ENCODE results near the gene PRH2. TPM values are rescaled to one million over a fixed set of nuclear protein-coding genes. Genes with fewer than 3 reads are reported as not detected.

Gene PRH2
- total RNA-seq, 1 experiment from 2014 or later: not detected

DNA sequence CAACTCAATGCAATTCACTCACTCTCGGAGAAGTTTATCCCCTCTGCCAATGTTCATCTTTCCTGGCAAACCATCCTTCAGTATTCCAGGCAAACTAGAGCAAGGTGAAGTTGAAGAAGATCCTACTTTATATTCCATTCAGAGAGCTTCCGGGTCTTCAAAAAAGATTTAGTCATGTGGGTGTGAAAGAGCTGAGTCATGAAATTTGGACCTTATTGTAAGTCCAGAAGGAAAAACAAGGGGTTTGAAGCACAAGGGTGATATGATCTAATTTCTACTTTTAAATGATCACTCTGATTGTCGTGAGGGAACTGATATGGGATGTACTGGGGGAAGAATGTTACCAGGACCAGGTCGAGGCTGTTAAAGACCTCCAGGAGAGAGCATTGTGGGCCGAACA, 2.8 kb upstream of the PRH2 start:
- no peak for DNase-seq (ENCODE audit: low read depth, low spot score)
- H3K36me3 ChIP-seq (ENCODE audit: control insufficient read depth in 1 of 2, insufficient read depth in 2 of 2, low read length in 2 of 2): no peaks in the 10 kb centered on the region
- RAD21 ChIA-PET (ENCODE audit: low non-redundant PET in 1 of 2, low total read pairs in 2 of 2, uncharacterized antibody in 2 of 2, unreplicated experiment in 2 of 2): no interaction called here
- no peaks in the 10 kb centered on the region for H4K20me1 ChIP-seq (ENCODE audit: insufficient read depth)
- no TSS peak for BruUV-seq (replicated peaks)
- no peak overlapping the region for H3K9ac ChIP-seq (ENCODE audit: low read length)
- no peaks in the 10 kb centered on the region for H3K9me3 ChIP-seq (ENCODE audit: control insufficient read depth in 1 of 2, insufficient read depth in 1 of 2, low read depth in 1 of 2, low read length in 2 of 2)
- H3K4me3 ChIP-seq (replicated peaks in 1 of 2; ENCODE audit: low read depth in 1 of 2, low read length in 2 of 2): no peak overlapping the region
- H3K4me1 ChIP-seq (ENCODE audit: control insufficient read depth in 1 of 2, insufficient read depth in 2 of 2, low read length in 2 of 2): no peaks in the 10 kb centered on the region
- ATAC-seq: no peak
- TF ChIP-seq JUND (IDR thresholded peaks at IDR 0.05) (no peak), TCF7L2 (IDR thresholded peaks at IDR 0.05; ENCODE audit: borderline replicate concordance, extremely low read depth, insufficient read depth, insufficient read length) (no peak), ZNF274 (IDR thresholded peaks at IDR 0.05; ENCODE audit: low read depth, low read length) (no peak), ZFX (IDR thresholded peaks at IDR 0.05) (no peak), EGR1 (IDR thresholded peaks at IDR 0.05; ENCODE audit: low read depth) (no peak), ELF1 (IDR thresholded peaks at IDR 0.05; ENCODE audit: borderline replicate concordance, low read depth) (no peak), FOSL1 (IDR thresholded peaks at IDR 0.05; ENCODE audit: low read depth) (no peak), CBX3 (IDR thresholded peaks at IDR 0.05; ENCODE audit: low read depth) (no peak), POLR2A (IDR thresholded peaks at IDR 0.05; ENCODE audit: borderline replicate concordance, extremely low read depth, insufficient read depth, insufficient read length) (no peak), POLR2AphosphoS5 (IDR thresholded peaks at IDR 0.05; ENCODE audit: low read depth, low read length) (no peak), ATF3 (IDR thresholded peaks at IDR 0.05) (no peak), SRF (IDR thresholded peaks at IDR 0.05; ENCODE audit: low read depth) (no peak), YY1 (IDR thresholded peaks at IDR 0.05; ENCODE audit: extremely low read depth, insufficient replicate concordance, low read depth, low read length) (no peak), CEBPB (IDR thresholded peaks at IDR 0.05; ENCODE audit: low read depth) (no peak)
- TF ChIP-seq, protein P1, sequence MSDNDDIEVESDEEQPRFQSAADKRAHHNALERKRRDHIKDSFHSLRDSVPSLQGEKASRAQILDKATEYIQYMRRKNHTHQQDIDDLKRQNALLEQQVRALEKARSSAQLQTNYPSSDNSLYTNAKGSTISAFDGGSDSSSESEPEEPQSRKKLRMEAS (IDR thresholded peaks at IDR 0.05): no peak
- no peaks in the 10 kb centered on the region for H3K9me2 ChIP-seq (ENCODE audit: insufficient read depth)
- H3K27ac ChIP-seq (ENCODE audit: low read depth, low read length): no peak overlapping the region
- CTCF ChIA-PET: no interaction called here
- POLR2A ChIA-PET: no interaction called here
- H3K27me3 ChIP-seq (ENCODE audit: insufficient read depth, low read length): no peaks in the 10 kb centered on the region
- intact Hi-C loops (cut with micrococcal nuclease): no loop called here
- no peak overlapping the region for H3K4me2 ChIP-seq (ENCODE audit: low read length)
- H2AFZ ChIP-seq (ENCODE audit: low read depth, low read length, poor library complexity, severe bottlenecking): no peak overlapping the region
- H3K79me2 ChIP-seq (ENCODE audit: insufficient read depth, low read length): no peaks in the 10 kb centered on the region
